C4-2B (cell line): ENCODE data around the gene PEAR1.

Source experiments
- H3K27ac ChIP-seq: fragments of 450-650 bp; 2 replicates; pipeline ENCODE4 v1.5.1; 2017
- ZFX ChIP-seq: fragments of 450-650 bp; IDR thresholded peaks from 2 replicates; pipeline ENCODE4 v1.6.1; 2017
- TF ChIP-seq, protein P1 (sequence below): fragments of 450-650 bp; conservative IDR thresholded peaks from 2 replicates; pipeline ENCODE4 v1.5.1; 2017; ENCODE audit warnings: mild to moderate bottlenecking

PEAR1 gene

DNA sequence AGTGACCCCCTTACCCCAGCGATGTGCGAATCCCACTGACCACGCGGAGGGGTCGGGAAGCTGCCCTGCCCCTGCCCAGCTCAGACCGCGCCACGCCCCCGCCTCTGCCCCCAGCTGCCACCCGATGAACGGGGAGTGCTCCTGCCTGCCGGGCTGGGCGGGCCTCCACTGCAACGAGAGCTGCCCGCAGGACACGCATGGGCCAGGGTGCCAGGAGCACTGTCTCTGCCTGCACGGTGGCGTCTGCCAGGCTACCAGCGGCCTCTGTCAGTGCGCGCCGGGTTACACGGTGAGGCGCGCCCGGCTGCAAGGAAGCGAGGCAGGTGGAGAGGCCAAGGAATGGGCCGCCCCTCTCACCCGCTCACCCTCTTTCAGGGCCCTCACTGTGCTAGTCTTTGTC is 15.0 kb downstream of the PEAR1 start:
- TF ChIP-seq, protein P1, sequence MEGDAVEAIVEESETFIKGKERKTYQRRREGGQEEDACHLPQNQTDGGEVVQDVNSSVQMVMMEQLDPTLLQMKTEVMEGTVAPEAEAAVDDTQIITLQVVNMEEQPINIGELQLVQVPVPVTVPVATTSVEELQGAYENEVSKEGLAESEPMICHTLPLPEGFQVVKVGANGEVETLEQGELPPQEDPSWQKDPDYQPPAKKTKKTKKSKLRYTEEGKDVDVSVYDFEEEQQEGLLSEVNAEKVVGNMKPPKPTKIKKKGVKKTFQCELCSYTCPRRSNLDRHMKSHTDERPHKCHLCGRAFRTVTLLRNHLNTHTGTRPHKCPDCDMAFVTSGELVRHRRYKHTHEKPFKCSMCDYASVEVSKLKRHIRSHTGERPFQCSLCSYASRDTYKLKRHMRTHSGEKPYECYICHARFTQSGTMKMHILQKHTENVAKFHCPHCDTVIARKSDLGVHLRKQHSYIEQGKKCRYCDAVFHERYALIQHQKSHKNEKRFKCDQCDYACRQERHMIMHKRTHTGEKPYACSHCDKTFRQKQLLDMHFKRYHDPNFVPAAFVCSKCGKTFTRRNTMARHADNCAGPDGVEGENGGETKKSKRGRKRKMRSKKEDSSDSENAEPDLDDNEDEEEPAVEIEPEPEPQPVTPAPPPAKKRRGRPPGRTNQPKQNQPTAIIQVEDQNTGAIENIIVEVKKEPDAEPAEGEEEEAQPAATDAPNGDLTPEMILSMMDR, result no peak
- no peak for TF ChIP-seq ZFX
- H3K27ac ChIP-seq, result no peak overlapping the region

DNA sequence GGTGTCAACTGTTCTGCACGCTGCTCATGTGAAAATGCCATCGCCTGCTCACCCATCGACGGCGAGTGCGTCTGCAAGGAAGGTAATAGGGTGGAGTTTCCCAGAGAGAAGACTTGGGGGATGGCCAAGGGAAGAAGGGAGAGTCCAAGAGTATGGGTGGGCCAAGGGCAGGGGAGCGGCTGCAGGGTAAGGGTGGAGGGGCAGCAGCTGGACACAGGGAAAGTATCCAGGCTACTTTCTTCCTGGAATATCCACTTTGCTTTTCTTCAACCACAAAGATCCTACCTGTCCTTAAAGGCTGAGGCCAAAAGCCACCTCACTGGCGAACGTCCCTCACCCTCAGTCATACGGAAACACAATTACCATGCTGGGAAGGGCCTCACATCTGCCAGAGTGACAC is 15.4 kb downstream of the PEAR1 start:
- H3K27ac ChIP-seq, result no peak overlapping the region
- no peak for TF ChIP-seq ZFX
- TF ChIP-seq, protein P1, result no peak

DNA sequence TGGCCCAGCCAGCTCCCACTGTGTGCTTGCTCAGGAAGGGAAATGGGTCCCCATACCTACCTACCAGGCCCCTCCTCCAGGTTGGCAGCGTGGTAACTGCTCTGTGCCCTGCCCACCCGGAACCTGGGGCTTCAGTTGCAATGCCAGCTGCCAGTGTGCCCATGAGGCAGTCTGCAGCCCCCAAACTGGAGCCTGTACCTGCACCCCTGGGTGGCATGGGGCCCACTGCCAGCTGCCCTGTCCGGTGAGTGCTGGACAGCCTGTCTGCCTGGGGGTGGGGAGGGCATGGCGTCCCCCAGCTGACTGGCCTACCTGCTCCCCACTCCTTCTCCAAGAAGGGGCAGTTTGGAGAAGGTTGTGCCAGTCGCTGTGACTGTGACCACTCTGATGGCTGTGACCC is 16.2 kb downstream of the PEAR1 start:
- H3K27ac ChIP-seq, result no peak overlapping the region
- no peak for TF ChIP-seq ZFX
- TF ChIP-seq, protein P1, result no peak

DNA sequence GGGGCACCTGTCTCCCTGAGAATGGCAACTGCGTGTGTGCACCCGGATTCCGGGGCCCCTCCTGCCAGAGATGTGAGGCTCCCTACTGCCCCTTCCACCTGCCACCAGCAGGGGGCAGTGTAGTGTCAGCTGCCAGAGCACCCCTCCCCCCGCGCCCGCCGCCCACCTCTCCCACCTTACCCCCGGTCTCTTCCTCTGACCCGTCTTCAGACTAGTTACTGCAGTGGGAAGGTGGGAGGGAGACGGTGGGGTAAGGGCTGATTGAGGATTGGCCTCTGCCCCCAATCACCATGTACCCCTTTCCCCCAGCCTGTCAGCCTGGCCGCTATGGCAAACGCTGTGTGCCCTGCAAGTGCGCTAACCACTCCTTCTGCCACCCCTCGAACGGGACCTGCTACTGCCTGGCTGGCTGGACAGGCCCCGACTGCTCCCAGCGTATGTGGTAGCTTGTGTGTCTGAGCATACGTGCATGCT is 16.8 kb downstream of the PEAR1 start:
- TF ChIP-seq ZFX, result no peak
- TF ChIP-seq, protein P1, result peak; percentile 98

DNA sequence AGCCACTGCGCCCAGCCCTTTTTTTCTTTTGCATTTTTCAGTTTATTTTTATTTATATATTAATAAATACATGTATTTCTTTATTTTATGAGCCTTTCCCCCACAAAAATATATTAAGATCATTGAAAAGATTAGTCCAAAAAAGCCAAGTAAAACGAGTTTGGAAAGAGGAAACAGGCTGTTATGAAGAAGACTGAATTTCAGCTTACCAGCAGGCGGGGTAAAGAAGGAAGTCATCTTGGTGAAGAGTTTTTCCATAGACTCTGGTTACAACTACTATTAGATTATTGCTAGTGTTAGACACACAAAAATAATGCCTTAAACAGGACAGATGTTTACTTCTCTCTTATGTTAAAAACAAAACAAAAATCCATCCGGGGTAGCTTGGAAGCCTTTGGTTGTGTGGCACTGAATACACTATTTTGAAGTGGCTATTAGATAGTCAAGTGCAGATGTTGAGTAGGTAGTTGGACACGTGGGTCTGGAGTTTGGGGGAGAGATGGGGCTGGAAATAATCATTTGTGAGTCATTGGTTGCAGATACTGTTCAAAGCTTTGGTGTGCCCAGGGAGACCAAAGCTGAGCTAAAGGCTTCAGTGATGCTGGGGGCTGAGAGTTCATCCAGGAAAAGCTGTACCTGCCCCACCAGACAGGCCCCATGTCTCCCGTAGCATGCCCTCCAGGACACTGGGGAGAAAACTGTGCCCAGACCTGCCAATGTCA is 18.2 kb downstream of the PEAR1 start:
- H3K27ac ChIP-seq, result no peak overlapping the region
- TF ChIP-seq, protein P1, result no peak
- no peak for TF ChIP-seq ZFX

More for the DNA sequence above, 16.8 kb downstream of the PEAR1 start:
- H3K27ac ChIP-seq, result no peak overlapping the region

DNA sequence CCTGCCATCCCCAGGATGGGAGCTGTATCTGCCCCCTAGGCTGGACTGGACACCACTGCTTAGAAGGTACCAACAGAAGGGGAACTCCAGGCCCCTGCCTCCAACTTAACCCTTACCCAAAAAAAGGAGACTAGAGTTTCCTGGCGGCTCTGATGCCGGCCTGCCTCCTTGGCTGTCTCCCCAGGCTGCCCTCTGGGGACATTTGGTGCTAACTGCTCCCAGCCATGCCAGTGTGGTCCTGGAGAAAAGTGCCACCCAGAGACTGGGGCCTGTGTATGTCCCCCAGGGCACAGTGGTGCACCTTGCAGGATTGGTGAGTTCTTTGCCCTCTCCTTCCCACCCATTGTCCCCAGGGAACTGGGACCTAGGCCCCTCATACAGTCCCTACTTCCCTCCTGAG is 18.8 kb downstream of the PEAR1 start:
- H3K27ac ChIP-seq, result no peak overlapping the region
- TF ChIP-seq ZFX, result no peak
- TF ChIP-seq, protein P1, result no peak

DNA sequence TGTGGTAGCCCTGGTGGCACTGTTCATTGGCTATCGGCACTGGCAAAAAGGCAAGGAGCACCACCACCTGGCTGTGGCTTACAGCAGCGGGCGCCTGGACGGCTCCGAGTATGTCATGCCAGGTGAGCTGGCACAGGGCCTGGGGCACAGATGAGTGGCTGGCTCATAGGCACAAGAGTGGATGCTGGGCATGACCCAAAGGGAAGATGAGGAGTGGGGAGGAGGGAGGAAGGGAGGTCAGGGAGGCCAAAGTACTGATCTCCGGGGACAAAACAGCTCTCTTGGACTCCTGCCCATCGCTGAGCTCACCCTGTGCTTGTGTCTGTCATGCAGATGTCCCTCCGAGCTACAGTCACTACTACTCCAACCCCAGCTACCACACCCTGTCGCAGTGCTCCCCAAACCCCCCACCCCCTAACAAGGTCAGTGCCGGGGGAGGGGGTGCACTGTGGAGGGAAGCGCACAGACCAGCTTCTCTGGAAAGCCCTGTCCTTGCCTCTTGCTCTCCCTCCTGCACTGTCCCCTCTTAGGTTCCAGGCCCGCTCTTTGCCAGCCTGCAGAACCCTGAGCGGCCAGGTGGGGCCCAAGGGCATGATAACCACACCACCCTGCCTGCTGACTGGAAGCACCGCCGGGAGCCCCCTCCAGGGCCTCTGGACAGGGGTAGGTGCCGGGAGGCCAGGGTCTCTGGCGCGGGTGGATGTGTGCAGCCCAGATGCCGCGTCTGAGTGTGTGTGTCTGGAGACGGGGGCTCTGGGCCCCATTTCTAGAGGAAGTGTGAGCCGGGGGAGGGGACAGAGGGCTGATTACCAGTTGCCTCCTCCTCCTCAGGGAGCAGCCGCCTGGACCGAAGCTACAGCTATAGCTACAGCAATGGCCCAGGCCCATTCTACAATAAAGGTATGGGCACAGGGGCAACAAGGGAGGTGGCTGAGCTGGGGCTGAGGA is 19.6 kb downstream of the PEAR1 start:
- no peak for TF ChIP-seq ZFX
- TF ChIP-seq, protein P1, result no peak; the same call in 1 of the 2 replicates
- H3K27ac ChIP-seq, result no peak overlapping the region
